OCI-LY1 (cell line): ENCODE results near the gene EVPL.
A peak's percentile ranks its signal among the peaks of the same experiment; 100 is the strongest.
"Not testable (repeated sequence)": the region's sequence is repeated elsewhere in the genome, so short reads cannot be mapped to it uniquely, and the experiment has no call there.

ENCODE experiments used
- H2AFZ ChIP-seq: fragments of 200-600 bp; sonication (generic), shearing (Covaris generic); 2 replicates; pipeline ENCODE4 v1.6.0; 2014; ENCODE audit warnings: antibody characterized with exemption, mild to moderate bottlenecking, low read length
- H3F3A ChIP-seq: fragments of 200-600 bp; sonication (generic), shearing (Covaris generic); 2 replicates; pipeline ENCODE4 v1.6.0; 2014; ENCODE audit warnings: mild to moderate bottlenecking, antibody characterized with exemption, low read length, moderate library complexity; ENCODE audit not compliant: insufficient read depth
- H3K27ac ChIP-seq: fragments of 200-600 bp; sonication (generic); 2 replicates; pipeline ENCODE4 v1.5.1; 2014; ENCODE audit warnings: low read length, mixed run types, mild to moderate bottlenecking, low read depth; ENCODE audit not compliant: poor library complexity, severe bottlenecking
- H3K27me3 ChIP-seq: fragments of 200-600 bp; sonication (generic); 2 replicates; pipeline ENCODE4 v1.6.0; 2014; ENCODE audit warnings: antibody characterized with exemption, mild to moderate bottlenecking, low read length, moderate library complexity; ENCODE audit not compliant: insufficient read depth
- H3K36me3 ChIP-seq: fragments of 200-600 bp; sonication (generic); 2 replicates; pipeline ENCODE4 v1.6.1; 2014; ENCODE audit warnings: mild to moderate bottlenecking, antibody characterized with exemption, low read length, moderate library complexity, mixed read lengths; ENCODE audit not compliant: insufficient read depth
- H3K4me1 ChIP-seq: fragments of 200-600 bp; sonication (generic); 2 replicates; pipeline ENCODE4 v1.5.1; 2014; ENCODE audit warnings: mild to moderate bottlenecking, low read length, moderate library complexity; ENCODE audit not compliant: insufficient read depth, severe bottlenecking
- H3K4me2 ChIP-seq: fragments of 200-600 bp; sonication (generic), shearing (Covaris generic); 2 replicates; pipeline ENCODE4 v1.6.1; 2014; ENCODE audit warnings: low read length
- H3K4me3 ChIP-seq: fragments of 200-600 bp; sonication (generic); 2 replicates; pipeline ENCODE4 v1.5.1; 2014; ENCODE audit warnings: low read length, low read depth, mild to moderate bottlenecking, mixed read lengths; ENCODE audit not compliant: poor library complexity, severe bottlenecking
- H3K79me2 ChIP-seq: fragments of 200-600 bp; shearing (Covaris generic); 2 replicates; pipeline ENCODE4 v1.6.1; 2016; ENCODE audit warnings: mixed run types, low read length, mixed read lengths; ENCODE audit not compliant: insufficient read depth
- H3K9ac ChIP-seq: fragments of 200-600 bp; sonication (generic), shearing (Covaris generic); 2 replicates; pipeline ENCODE4 v1.6.1; 2014; ENCODE audit warnings: mild to moderate bottlenecking, low read length, mixed read lengths
- H3K9me2 ChIP-seq: fragments of 200-600 bp; sonication (generic), shearing (Covaris generic); 2 replicates; pipeline ENCODE4 v1.6.1; 2014; ENCODE audit warnings: low read depth, mild to moderate bottlenecking, low read length, mixed read lengths
- H3K9me3 ChIP-seq: fragments of 200-600 bp; shearing (Covaris generic); 2 replicates; pipeline ENCODE4 v1.6.1; 2014; ENCODE audit warnings: low read length, mixed read lengths
- H4K20me1 ChIP-seq: fragments of 200-600 bp; sonication (generic), shearing (Covaris generic); 2 replicates; pipeline ENCODE4 v1.6.0; 2016; ENCODE audit warnings: mild to moderate bottlenecking, low read length; ENCODE audit not compliant: insufficient read depth
- CTCF ChIP-seq: fragments of 200-600 bp; sonication (generic), shearing (Covaris generic); IDR thresholded peaks from 2 replicates; pipeline ENCODE4 v1.5.1; 2017; ENCODE audit warnings: mild to moderate bottlenecking, antibody characterized with exemption, low read length, moderate library complexity, mixed read lengths
- EZH2 ChIP-seq: fragments of 200-600 bp; sonication (generic), shearing (Covaris generic); IDR thresholded peaks from 2 replicates; pipeline ENCODE4 v1.8.0; 2017; ENCODE audit warnings: borderline replicate concordance, mixed run types, mild to moderate bottlenecking, antibody characterized with exemption, low read length, moderate library complexity, mixed read lengths

The EVPL gene

GRCh38 chr17:76065775-76066174 is 38.7 kb upstream of the EVPL start:
- TF ChIP-seq EZH2 (no peak), CTCF (no peak)
- Histone ChIP-seq H3K36me3 (peaks cover 64% of the 10 kb centered on the region), H3K9ac (no peak overlapping the region)

GRCh38 chr17:76063875-76064546 is 36.9 kb upstream of the EVPL start:
- Histone ChIP-seq H3K36me3 (peaks cover 77% of the 10 kb centered on the region), H2AFZ (no peak overlapping the region)

More at GRCh38 chr17:76065775-76066174, 38.7 kb upstream of the EVPL start:
- Histone ChIP-seq H3K27ac (no peak overlapping the region), H3K79me2 (no peaks in the 10 kb centered on the region), H2AFZ (no peak overlapping the region), H3K27me3 (no peaks in the 10 kb centered on the region), H3K4me1 (peaks cover 22% of the 10 kb centered on the region), H3F3A (no peaks in the 10 kb centered on the region), H4K20me1 (no peaks in the 10 kb centered on the region), H3K9me2 (no peaks in the 10 kb centered on the region), H3K9me3 (no peaks in the 10 kb centered on the region), H3K4me3 (no peak overlapping the region), H3K4me2 (no peak overlapping the region)

GRCh38 chr17:76058264-76058663 is 31.2 kb upstream of the EVPL start:
- not testable (repeated sequence) for H3K9me3 ChIP-seq, H4K20me1 ChIP-seq, H3K27me3 ChIP-seq, H3K79me2 ChIP-seq, H3F3A ChIP-seq, H3K4me2 ChIP-seq, H3K27ac ChIP-seq, H3K4me1 ChIP-seq, H3K9me2 ChIP-seq, H3K4me3 ChIP-seq, H3K9ac ChIP-seq, H2AFZ ChIP-seq
- peaks cover 80% of the 10 kb centered on the region for H3K36me3 ChIP-seq

More at GRCh38 chr17:76063875-76064546, 36.9 kb upstream of the EVPL start:
- Histone ChIP-seq H3K79me2 (no peaks in the 10 kb centered on the region), H3K27me3 (no peaks in the 10 kb centered on the region), H3K4me1 (peaks cover 14% of the 10 kb centered on the region), H3F3A (no peaks in the 10 kb centered on the region), H3K4me3 (no peak overlapping the region), H3K27ac (peak overlapping the region; percentile 58), H3K9me2 (no peaks in the 10 kb centered on the region), H4K20me1 (no peaks in the 10 kb centered on the region), H3K9me3 (no peaks in the 10 kb centered on the region), H3K9ac (peak overlapping the region; percentile 25; the same call in 1 of the 2 replicates), H3K4me2 (peak overlapping the region; percentile 44; the same call in 1 of the 2 replicates)
- TF ChIP-seq EZH2 (no peak), CTCF (no peak)

- peaks cover 76% of the 10 kb centered on the region for H3K36me3 ChIP-seq
- no peak overlapping the region for H2AFZ ChIP-seq
- H3K4me2 ChIP-seq: no peak overlapping the region
Observed at GRCh38 chr17:76056882-76057281, 29.8 kb upstream of the EVPL start.

More at GRCh38 chr17:76056882-76057281, 29.8 kb upstream of the EVPL start:
- no peaks in the 10 kb centered on the region for H3K9me2 ChIP-seq
- H3K9me3 ChIP-seq: no peaks in the 10 kb centered on the region
- H4K20me1 ChIP-seq: no peaks in the 10 kb centered on the region
- H3K27me3 ChIP-seq: no peaks in the 10 kb centered on the region
- H3K4me3 ChIP-seq: no peak overlapping the region
- no peaks in the 10 kb centered on the region for H3F3A ChIP-seq
- no peak overlapping the region for H3K27ac ChIP-seq
- H3K9ac ChIP-seq: no peak overlapping the region
- no peaks in the 10 kb centered on the region for H3K79me2 ChIP-seq
- H3K4me1 ChIP-seq: no peaks in the 10 kb centered on the region
- TF ChIP-seq CTCF (0 out of 2 replicates have a peak, but pooled peaks have one; percentile 6), EZH2 (no peak)
